OCI-LY7 (cell line): Measurements from ENCODE around the gene ZMYND19. TPM values are rescaled to one million over a fixed set of nuclear protein-coding genes. Genes with fewer than 3 reads are reported as not detected.

Experiments
- BruUV-seq: library from RNA; stranded (reverse); fragments of 400-500 nt; replicated peaks from 2 replicates; lab custom pipeline; 2021; lab: Mats Ljungman, UMichigan
- CTCF ChIA-PET: fragments of 300-600 bp; sonication (Branson Sonifier 250); formaldehyde crosslinking; loops from one replicate; lab custom pipeline; 2022; ENCODE audit warnings: antibody characterized with exemption; ENCODE audit not compliant: unreplicated experiment; lab: Charles Lee
- POLR2A ChIA-PET: fragments of 300-600 bp; sonication (Branson Sonifier 250); formaldehyde crosslinking; loops from one replicate; lab custom pipeline; 2022; ENCODE audit warnings: antibody characterized with exemption; lab: Charles Lee
- DNase-seq: peaks from one replicate; pipeline ENCODE4 v3.0.0-alpha.2; 2015; ENCODE audit warnings: low spot score
- H2AFZ ChIP-seq: fragments of 200-600 bp; sonication (generic), shearing (Covaris generic); 2 replicates; pipeline ENCODE4 v1.6.1; 2014; ENCODE audit warnings: mild to moderate bottlenecking, antibody characterized with exemption, low read length, moderate library complexity
- H3K27ac ChIP-seq: fragments of 200-600 bp; sonication (generic); 2 replicates; pipeline ENCODE4 v1.5.1; 2014; ENCODE audit warnings: mixed run types, low read depth, mild to moderate bottlenecking, moderate library complexity, low read length, inconsistent platforms; ENCODE audit not compliant: poor library complexity, severe bottlenecking
- H3K36me3 ChIP-seq: fragments of 200-600 bp; sonication (generic); 2 replicates; pipeline ENCODE4 v1.6.1; 2014; ENCODE audit warnings: mild to moderate bottlenecking, antibody characterized with exemption, low read length, moderate library complexity, mixed read lengths; ENCODE audit not compliant: insufficient read depth
- H3K4me1 ChIP-seq: fragments of 200-600 bp; sonication (generic); 2 replicates; pipeline ENCODE4 v1.5.1; 2014; ENCODE audit warnings: mild to moderate bottlenecking, low read length; ENCODE audit not compliant: insufficient read depth, poor library complexity, severe bottlenecking
- H3K4me2 ChIP-seq: fragments of 200-600 bp; sonication (generic); 2 replicates; pipeline ENCODE4 v1.6.1; 2014; ENCODE audit warnings: mild to moderate bottlenecking, low read length
- H3K4me3 ChIP-seq: fragments of 200-600 bp; sonication (generic); 2 replicates; pipeline ENCODE4 v1.5.1; 2014; ENCODE audit warnings: mild to moderate bottlenecking, low read depth, low read length; ENCODE audit not compliant: poor library complexity, severe bottlenecking
- H3K79me2 ChIP-seq: fragments of 200-600 bp; sonication (generic); 2 replicates; pipeline ENCODE4 v1.6.1; 2016; ENCODE audit warnings: low read depth, mild to moderate bottlenecking, low read length, moderate library complexity, mixed read lengths; ENCODE audit not compliant: insufficient read depth
- H3K9me2 ChIP-seq: fragments of 200-600 bp; sonication (generic); 2 replicates; pipeline ENCODE4 v1.6.1; 2016; ENCODE audit warnings: mild to moderate bottlenecking, low read length, mixed read lengths; ENCODE audit not compliant: insufficient read depth
- H3K9me3 ChIP-seq: fragments of 200-600 bp; sonication (generic); 2 replicates; pipeline ENCODE4 v1.6.1; 2014; ENCODE audit warnings: mild to moderate bottlenecking, mixed run types, low read length, mixed read lengths
- H4K20me1 ChIP-seq: fragments of 200-600 bp; sonication (generic); 2 replicates; pipeline ENCODE4 v1.6.1; 2014; ENCODE audit warnings: mild to moderate bottlenecking, antibody characterized with exemption, low read length, moderate library complexity, mixed read lengths; ENCODE audit not compliant: insufficient read depth
- CTCF ChIP-seq: fragments of 200-600 bp; sonication (generic); conservative IDR thresholded peaks from 2 replicates; pipeline ENCODE4 v1.5.1; 2014; ENCODE audit warnings: mild to moderate bottlenecking, antibody characterized with exemption, low read length, moderate library complexity, mixed read lengths
- EZH2phosphoT487 ChIP-seq: fragments of 200-600 bp; sonication (generic); IDR thresholded peaks from 2 replicates; pipeline ENCODE4 v1.6.1; 2018; ENCODE audit warnings: low read depth, borderline replicate concordance, mild to moderate bottlenecking, mixed run types, antibody characterized with exemption, low read length, moderate library complexity, mixed read lengths
- intact Hi-C: fragments of 100-400 bp; cut with micrococcal nuclease; formaldehyde crosslinking; loops from one replicate; pipeline ENCODE4 v1.10.0; 2022; ENCODE audit not compliant: unreplicated experiment
- total RNA-seq, 2 experiments: library from RNA; depleted of rRNA in 1 of 2; stranded (reverse); fragments of >200 nt in 1 of 2; shearing (Covaris generic) in 1 of 2; gene quantifications; 2 replicates each; pipeline ENCODE4 v1.2.3, GENCODE V29; 2014 to 2022

The ZMYND19 gene
- total RNA-seq, 2 experiments from 2014 or later, result 48.4 to 65.8 TPM

GRCh38 chr9:137619240-137620047, 29.1 kb upstream of the ZMYND19 start:
- Histone ChIP-seq H3K9me2 (no peaks in the 10 kb centered on the region), H3K4me3 (peak overlapping the region; percentile 94), H3K79me2 (peaks cover 76% of the 10 kb centered on the region), H4K20me1 (peaks cover 10% of the 10 kb centered on the region; the same call in 1 of the 2 replicates), H3K4me2 (peak overlapping the region; percentile 95), H3K27ac (peak overlapping the region; percentile 81), H3K9me3 (no peaks in the 10 kb centered on the region), H3K4me1 (peaks cover 55% of the 10 kb centered on the region), H2AFZ (no peak overlapping the region; the same call in 1 of the 2 replicates), H3K36me3 (peaks cover 70% of the 10 kb centered on the region)
- peak; percentile 59 for DNase-seq
- POLR2A ChIA-PET, result interaction anchor here (1.0 to 2.2 kb wide), 5 partner anchors 9 to 57 kb away, joined by 3 to 10 read pairs (median 5); no protein-coding TSS in a partner anchor
- TF ChIP-seq EZH2phosphoT487, result no peak
- no peak for TF ChIP-seq CTCF
- no TSS peak for BruUV-seq
- intact Hi-C loops, result loop anchor here (2.0 kb wide), 1 partner anchor 47 kb away; no protein-coding TSS in a partner anchor
- CTCF ChIA-PET, result no interaction called here

GRCh38 chr9:137618105-137619067, 28.1 kb upstream of the ZMYND19 start, which contains the start of gene EHMT1:
EHMT1 (plus strand) TSS chr9:137619005; CDS start chr9:137619029, 24 bp downstream.
- H4K20me1 ChIP-seq, result peaks cover 10% of the 10 kb centered on the region; the same call in 1 of the 2 replicates

More at GRCh38 chr9:137618105-137619067, 28.1 kb upstream of the ZMYND19 start, which contains the start of gene EHMT1:
- Histone ChIP-seq H3K4me2 (peak within 1 kb of the TSS; percentile 95), H3K79me2 (peaks cover 65% of the 10 kb centered on the region), H3K9me3 (no peaks in the 10 kb centered on the region), H3K36me3 (peaks cover 70% of the 10 kb centered on the region), H3K9me2 (no peaks in the 10 kb centered on the region), H2AFZ (peak within 1 kb of the TSS; percentile 12; the same call in 1 of the 2 replicates), H3K4me1 (peaks cover 44% of the 10 kb centered on the region), H3K27ac (peak within 1 kb of the TSS; percentile 81), H3K4me3 (peak within 1 kb of the TSS; percentile 94)
- TF ChIP-seq CTCF (peak; percentile 43; the same call in 1 of the 2 replicates), EZH2phosphoT487 (no peak)
- ChIA-PET POLR2A (interaction anchor here (1.0 to 2.2 kb wide), 5 partner anchors 10 to 58 kb away, joined by 3 to 10 read pairs (median 5); no protein-coding TSS in a partner anchor), CTCF (no interaction called here)
- peak; percentile 92 for DNase-seq
- intact Hi-C loops, result no loop called here
- TSS peak; percentile 77 for BruUV-seq
